Endothelial cell of umbilical vein (primary cell): ENCODE data around the gene NCF1. TPM values are rescaled to one million over a fixed set of nuclear protein-coding genes. Genes with fewer than 3 reads are reported as not detected.
"Not testable (repeated sequence)": the region's sequence is repeated elsewhere in the genome, so short reads cannot be mapped to it uniquely, and the experiment has no call there.

Experiments used
- BruUV-seq: library from RNA; stranded (reverse); fragments of 400-500 nt; replicated peaks from 2 replicates; lab custom pipeline; 2021; lab: Mats Ljungman, UMichigan
- CTCF ChIA-PET: fragments of 300-600, 350-600 bp; sonication (Branson Sonifier 250); formaldehyde crosslinking; loops from one replicate; lab custom pipeline; 2021; ENCODE audit warnings: antibody characterized with exemption, inconsistent platforms; lab: Charles Lee
- POLR2A ChIA-PET: fragments of 300-600, 350-600 bp; sonication (Branson Sonifier 250); formaldehyde crosslinking; loops from one replicate; lab custom pipeline; 2021; ENCODE audit warnings: antibody characterized with exemption, inconsistent platforms; lab: Charles Lee
- DNase-seq: peaks from one replicate; pipeline ENCODE4 v3.0.0-alpha.2; 2011; ENCODE audit warnings: low read depth, low spot score
- FAIRE-seq: peaks from 2 replicates; lab custom pipeline; 2011; peaks lifted over from hg19 to GRCh38; lab: Jason Lieb, UNC
- H2AFZ ChIP-seq: 2 replicates; pipeline ENCODE4 v1.6.0; 2012; ENCODE audit warnings: low read depth, low read length, control low read depth, inconsistent platforms
- H3K27ac ChIP-seq: 2 replicates; pipeline ENCODE4 v1.5.1; 2011; ENCODE audit warnings: low read depth, mild to moderate bottlenecking, control low read depth, low read length, moderate library complexity; ENCODE audit not compliant: insufficient read depth
- H3K27me3 ChIP-seq, 2 experiments: 2 replicates each; pipeline versions ENCODE4 v1.6.0 to v1.6.1; 2011; ENCODE audit warnings: low read length in 2 of 2, mixed read lengths in 1 of 2; ENCODE audit not compliant: control insufficient read depth in 2 of 2, insufficient read depth in 2 of 2
- H3K36me3 ChIP-seq, 2 experiments: 2 replicates in 1 of 2; 3 replicates in 1 of 2; pipeline ENCODE4 v1.5.1; 2011; ENCODE audit warnings: low read length in 2 of 2, mild to moderate bottlenecking in 1 of 2, moderate library complexity in 1 of 2; ENCODE audit not compliant: control insufficient read depth in 2 of 2, insufficient read depth in 2 of 2; ENCODE audit errors: extremely low read depth in 1 of 2
- H3K4me1 ChIP-seq: 3 replicates; pipeline ENCODE4 v1.5.1; 2011; ENCODE audit warnings: mild to moderate bottlenecking, low read length; ENCODE audit not compliant: control insufficient read depth, insufficient read depth; ENCODE audit errors: extremely low read depth
- H3K4me2 ChIP-seq: 2 replicates; pipeline ENCODE4 v1.6.1; 2011; ENCODE audit warnings: low read length, control low read depth, mixed read lengths; ENCODE audit not compliant: insufficient read depth
- H3K4me3 ChIP-seq, 3 experiments: fragments of 200-600 bp in 1 of 3; sonication (generic), shearing (Covaris generic) in 1 of 3; replicated peaks in 1 of 3; 2 replicates each; pipeline ENCODE4 v1.5.1; 2011 to 2016; ENCODE audit warnings: control low read depth in 3 of 3, low read length in 3 of 3, mild to moderate bottlenecking in 2 of 3, inconsistent platforms in 1 of 3, low read depth in 1 of 3, moderate library complexity in 1 of 3; ENCODE audit not compliant: insufficient read depth in 1 of 3
- H3K79me2 ChIP-seq: 2 replicates; pipeline ENCODE4 v1.6.0; 2012; ENCODE audit warnings: low read length, inconsistent platforms; ENCODE audit not compliant: control insufficient read depth, insufficient read depth
- H3K9ac ChIP-seq: replicated peaks from 2 replicates; pipeline ENCODE3; 2011; ENCODE audit warnings: low read length, control low read depth; ENCODE audit not compliant: insufficient read depth; ENCODE audit errors: extremely low read depth
- H3K9me1 ChIP-seq: replicated peaks from 3 replicates; pipeline ENCODE4 v1.6.0; 2011; ENCODE audit warnings: mild to moderate bottlenecking, low read length; ENCODE audit not compliant: control insufficient read depth, insufficient read depth; ENCODE audit errors: extremely low read depth
- H3K9me3 ChIP-seq: replicated peaks from 2 replicates; pipeline ENCODE4 v1.5.1; 2012; ENCODE audit warnings: low read length, inconsistent platforms; ENCODE audit not compliant: control insufficient read depth, insufficient read depth
- H4K20me1 ChIP-seq: replicated peaks from 2 replicates; pipeline ENCODE3; 2011; ENCODE audit warnings: mild to moderate bottlenecking, low read length; ENCODE audit not compliant: control insufficient read depth, insufficient read depth; ENCODE audit errors: extremely low read depth
- CTCF ChIP-seq, 2 donors: IDR thresholded peaks; 1 replicate in 1 of 2; 2 replicates in 1 of 2; pipeline ENCODE4 v1.5.1; 2011; ENCODE audit warnings: low read length in 2 of 2, mild to moderate bottlenecking in 2 of 2, moderate library complexity in 2 of 2, control low read depth in 1 of 2, inconsistent platforms in 1 of 2, low read depth in 1 of 2; ENCODE audit not compliant: insufficient read depth in 1 of 2; ENCODE audit errors: extremely low read depth in 1 of 2
- FOS ChIP-seq: IDR thresholded peaks from 2 replicates; pipeline ENCODE4 v1.6.1; 2011; ENCODE audit warnings: mild to moderate bottlenecking, low read length, moderate library complexity, borderline replicate concordance; ENCODE audit not compliant: insufficient read depth
- GATA2 ChIP-seq: IDR thresholded peaks from 2 replicates; pipeline ENCODE4 v1.7.0; 2011; ENCODE audit warnings: low read depth, mild to moderate bottlenecking, moderate library complexity, mixed read lengths, low read length; ENCODE audit not compliant: insufficient read length, insufficient read depth
- JUN ChIP-seq: IDR thresholded peaks from 2 replicates; pipeline ENCODE4 v1.6.1; 2011; ENCODE audit warnings: borderline replicate concordance, low read depth; ENCODE audit not compliant: insufficient read length, insufficient read depth
- MAX ChIP-seq: IDR thresholded peaks from 2 replicates; pipeline ENCODE4 v1.6.1; 2011; ENCODE audit not compliant: insufficient read depth, insufficient read length
- MYC ChIP-seq: IDR thresholded peaks from one replicate; pipeline ENCODE4 v1.6.1; 2011; ENCODE audit warnings: mild to moderate bottlenecking, low read depth, low read length
- POLR2AphosphoS5 ChIP-seq: IDR thresholded peaks from 2 replicates; pipeline ENCODE4 v1.6.1; 2012; ENCODE audit warnings: low read depth, mild to moderate bottlenecking, control low read depth, low read length, moderate library complexity; ENCODE audit not compliant: insufficient read depth
- dilution Hi-C: fragments of 300-500 bp; cut with MboI; formaldehyde crosslinking; loops from one replicate; pipeline ENCODE4 v1.15.0; 2019; ENCODE audit warnings: low sequenced_read_pairs; ENCODE audit not compliant: extremely low pct_ligation_motif_present
- intact Hi-C: fragments of 100-400 bp; cut with micrococcal nuclease; formaldehyde crosslinking; loops from one replicate; pipeline ENCODE4 v1.10.0; 2022
- polyA plus RNA-seq, 4 experiments: library from polyadenylated mRNA; depleted of rRNA in 3 of 4; stranded (reverse) in 3 of 4; unstranded in 1 of 4; fragments of >200 nt; gene quantifications; 2 replicates each; pipeline versions ENCODE4 v1.2.1 to v1.2.3, GENCODE V29; 2011 to 2012; ENCODE audit warnings: missing spikeins in 1 of 4
- total RNA-seq: library from RNA; stranded (reverse); gene quantifications from 2 replicates; pipeline ENCODE4 v1.2.3, GENCODE V29; 2021

NCF1 gene
- total and polyA plus RNA-seq, 2 donors (not counting 3 experiments of a cell fraction or from before 2014, with no cell fraction given) = not detected

- CTCF ChIA-PET = no interaction called here
- H2AFZ ChIP-seq = no peak overlapping the region
- DNase-seq (no peak), FAIRE-seq (no peak)
- H3K4me2 ChIP-seq = no peak overlapping the region
- no peak for TF ChIP-seq FOS
- TF ChIP-seq MYC = no peak
- TF ChIP-seq GATA2 = no peak
- TF ChIP-seq MAX = no peak
- TF ChIP-seq JUN = no peak
- no peak for TF ChIP-seq POLR2AphosphoS5
- no peak for TF ChIP-seq CTCF (IDR thresholded peaks at IDR 0.05; ENCODE audit: extremely low read depth in 1 of 2, insufficient read depth in 1 of 2, low read depth in 1 of 2, low read length in 2 of 2)
- H3K4me1 ChIP-seq = no peaks in the 10 kb centered on the region
- intact Hi-C loops (no loop called here), dilution Hi-C loops (no loop called here)
- no peak overlapping the region for H3K4me3 ChIP-seq
- H4K20me1 ChIP-seq = peaks cover 2% of the 10 kb centered on the region
- no peak overlapping the region for H3K27ac ChIP-seq
- H3K36me3 ChIP-seq = peaks cover 11 to 12% of the 10 kb centered on the region in 2 experiments
- no peaks in the 10 kb centered on the region for H3K27me3 ChIP-seq
- POLR2A ChIA-PET = interaction anchor here (0.6 kb wide), 1 partner anchor 815 kb away, joined by 7 read pairs; no protein-coding TSS in a partner anchor
- no peak overlapping the region for H3K9ac ChIP-seq
- H3K9me1 ChIP-seq = no peaks in the 10 kb centered on the region
- peaks cover 2% of the 10 kb centered on the region for H3K79me2 ChIP-seq
- no peaks in the 10 kb centered on the region for H3K9me3 ChIP-seq
- BruUV-seq = no TSS peak
Observed at GRCh38 chr7:74726309-74727101, 47.3 kb upstream of the NCF1 start.

GRCh38 chr7:74728686-74729085 lies 45.1 kb upstream of the NCF1 start:
- CTCF ChIA-PET, H3K27me3 ChIP-seq, H3K4me3 ChIP-seq, DNase-seq, H3K9ac ChIP-seq, H4K20me1 ChIP-seq, H3K9me3 ChIP-seq, BruUV-seq, H3K36me3 ChIP-seq, H3K79me2 ChIP-seq, POLR2A ChIA-PET, H3K27ac ChIP-seq, H3K9me1 ChIP-seq, dilution Hi-C loops, H2AFZ ChIP-seq, intact Hi-C loops, FAIRE-seq, H3K4me2 ChIP-seq, H3K4me1 ChIP-seq: not testable (repeated sequence)

- dilution Hi-C loops, H3K27ac ChIP-seq, H3K9me1 ChIP-seq, H3K79me2 ChIP-seq, POLR2A ChIA-PET, H3K36me3 ChIP-seq, H3K4me1 ChIP-seq, BruUV-seq, H3K9ac ChIP-seq, H4K20me1 ChIP-seq, H2AFZ ChIP-seq, intact Hi-C loops, H3K27me3 ChIP-seq, H3K9me3 ChIP-seq, H3K4me2 ChIP-seq, FAIRE-seq, DNase-seq, CTCF ChIA-PET, H3K4me3 ChIP-seq: not testable (repeated sequence)
Observed at GRCh38 chr7:74730186-74730585, 43.6 kb upstream of the NCF1 start.
